ACC112 (cell line): Measurements from ENCODE around the gene OCA2.

Experiments used
- H2AFZ ChIP-seq: fragments of 200-600 bp; sonication (generic); one replicate; pipeline ENCODE4 v1.6.0; 2017; ENCODE audit warnings: antibody characterized with exemption, low read length; ENCODE audit not compliant: unreplicated experiment
- H3K27ac ChIP-seq: fragments of 200-600 bp; sonication (generic); 2 replicates; pipeline ENCODE4 v1.5.1; 2014; ENCODE audit warnings: low read depth, mild to moderate bottlenecking, antibody characterized with exemption, low read length, moderate library complexity
- H3K27me3 ChIP-seq: fragments of 200-600 bp; sonication (generic); 2 replicates; pipeline ENCODE4 v1.6.1; 2014; ENCODE audit warnings: mild to moderate bottlenecking, antibody characterized with exemption, low read length, moderate library complexity, mixed read lengths; ENCODE audit not compliant: insufficient read depth
- H3K36me3 ChIP-seq: fragments of 200-600 bp; sonication (generic); 2 replicates; pipeline ENCODE4 v1.6.1; 2016; ENCODE audit warnings: mild to moderate bottlenecking, antibody characterized with exemption, low read length, moderate library complexity, mixed read lengths; ENCODE audit not compliant: insufficient read depth
- H3K4me1 ChIP-seq: fragments of 200-600 bp; sonication (generic); one replicate; pipeline ENCODE4 v1.6.1; 2016; ENCODE audit warnings: low read length, mixed read lengths; ENCODE audit not compliant: insufficient read depth, unreplicated experiment, control insufficient read depth
- H3K4me3 ChIP-seq: fragments of 200-600 bp; sonication (generic); 2 replicates; pipeline ENCODE4 v1.5.1; 2014; ENCODE audit warnings: mild to moderate bottlenecking, low read depth, low read length
- H3K79me2 ChIP-seq: fragments of 200-600 bp; sonication (generic); one replicate; pipeline ENCODE4 v1.6.0; 2016; ENCODE audit warnings: low read length; ENCODE audit not compliant: control insufficient read depth, unreplicated experiment, insufficient read depth

Gene OCA2

GRCh38 chr15:27871902-27872260 lies 227.2 kb downstream of the OCA2 start:
- Histone ChIP-seq H3K4me3 (no peak overlapping the region), H3K27ac (no peak overlapping the region), H2AFZ (no peak overlapping the region), H3K27me3 (no peaks in the 10 kb centered on the region), H3K36me3 (no peaks in the 10 kb centered on the region), H3K79me2 (no peaks in the 10 kb centered on the region), H3K4me1 (no peaks in the 10 kb centered on the region)

- no peaks in the 10 kb centered on the region for H3K36me3 ChIP-seq
- no peak overlapping the region for H3K4me3 ChIP-seq
- no peaks in the 10 kb centered on the region for H3K4me1 ChIP-seq
- H3K27ac ChIP-seq: no peak overlapping the region
- no peak overlapping the region for H2AFZ ChIP-seq
- no peaks in the 10 kb centered on the region for H3K27me3 ChIP-seq
- H3K79me2 ChIP-seq: no peaks in the 10 kb centered on the region
These were observed 227.8 kb downstream of the OCA2 start for GRCh38 chr15:27871078-27871901.

- Histone ChIP-seq H2AFZ (no peak overlapping the region), H3K36me3 (no peaks in the 10 kb centered on the region), H3K4me3 (no peak overlapping the region), H3K27me3 (no peaks in the 10 kb centered on the region), H3K79me2 (no peaks in the 10 kb centered on the region), H3K27ac (no peak overlapping the region), H3K4me1 (no peaks in the 10 kb centered on the region)
These were observed 228.8 kb downstream of the OCA2 start for GRCh38 chr15:27870320-27870719.

GRCh38 chr15:27869697-27870281 lies 229.3 kb downstream of the OCA2 start:
- H2AFZ ChIP-seq: no peak overlapping the region
- no peaks in the 10 kb centered on the region for H3K4me1 ChIP-seq

GRCh38 chr15:27868828-27869404 lies 230.2 kb downstream of the OCA2 start:
- Histone ChIP-seq H2AFZ (no peak overlapping the region), H3K27me3 (no peaks in the 10 kb centered on the region)

More at GRCh38 chr15:27869697-27870281, 229.3 kb downstream of the OCA2 start:
- H3K4me3 ChIP-seq: no peak overlapping the region
- no peaks in the 10 kb centered on the region for H3K27me3 ChIP-seq
- no peaks in the 10 kb centered on the region for H3K36me3 ChIP-seq
- no peaks in the 10 kb centered on the region for H3K79me2 ChIP-seq
- no peak overlapping the region for H3K27ac ChIP-seq

GRCh38 chr15:27867861-27868260 lies 231.3 kb downstream of the OCA2 start:
- H3K4me3 ChIP-seq: no peak overlapping the region
- no peak overlapping the region for H2AFZ ChIP-seq
- no peak overlapping the region for H3K27ac ChIP-seq

More at GRCh38 chr15:27868828-27869404, 230.2 kb downstream of the OCA2 start:
- no peaks in the 10 kb centered on the region for H3K4me1 ChIP-seq
- no peak overlapping the region for H3K4me3 ChIP-seq
- no peaks in the 10 kb centered on the region for H3K79me2 ChIP-seq
- H3K36me3 ChIP-seq: no peaks in the 10 kb centered on the region
- no peak overlapping the region for H3K27ac ChIP-seq

GRCh38 chr15:27866505-27867165 lies 232.5 kb downstream of the OCA2 start:
- Histone ChIP-seq H3K79me2 (no peaks in the 10 kb centered on the region), H3K4me3 (no peak overlapping the region), H3K27me3 (no peaks in the 10 kb centered on the region), H3K27ac (no peak overlapping the region), H3K36me3 (no peaks in the 10 kb centered on the region), H2AFZ (no peak overlapping the region), H3K4me1 (no peaks in the 10 kb centered on the region)

More at GRCh38 chr15:27867861-27868260, 231.3 kb downstream of the OCA2 start:
- H3K36me3 ChIP-seq: no peaks in the 10 kb centered on the region
- no peaks in the 10 kb centered on the region for H3K27me3 ChIP-seq
- no peaks in the 10 kb centered on the region for H3K4me1 ChIP-seq
- no peaks in the 10 kb centered on the region for H3K79me2 ChIP-seq

GRCh38 chr15:27865926-27866325 lies 233.2 kb downstream of the OCA2 start:
- Histone ChIP-seq H2AFZ (no peak overlapping the region), H3K27ac (no peak overlapping the region), H3K4me1 (no peaks in the 10 kb centered on the region), H3K36me3 (no peaks in the 10 kb centered on the region), H3K27me3 (no peaks in the 10 kb centered on the region), H3K4me3 (no peak overlapping the region), H3K79me2 (no peaks in the 10 kb centered on the region)

- no peak overlapping the region for H3K4me3 ChIP-seq
- no peaks in the 10 kb centered on the region for H3K27me3 ChIP-seq
- no peaks in the 10 kb centered on the region for H3K4me1 ChIP-seq
- no peak overlapping the region for H3K27ac ChIP-seq
- no peaks in the 10 kb centered on the region for H3K36me3 ChIP-seq
- no peak overlapping the region for H2AFZ ChIP-seq
- H3K79me2 ChIP-seq: no peaks in the 10 kb centered on the region
These were observed 233.7 kb downstream of the OCA2 start for GRCh38 chr15:27865323-27865922.

- no peak overlapping the region for H3K27ac ChIP-seq
- H3K79me2 ChIP-seq: no peaks in the 10 kb centered on the region
- H3K36me3 ChIP-seq: no peaks in the 10 kb centered on the region
- no peaks in the 10 kb centered on the region for H3K4me1 ChIP-seq
- H2AFZ ChIP-seq: no peak overlapping the region
- H3K27me3 ChIP-seq: no peaks in the 10 kb centered on the region
- no peak overlapping the region for H3K4me3 ChIP-seq
These were observed 234.4 kb downstream of the OCA2 start for GRCh38 chr15:27864719-27865118.
